Measurements from ENCODE around the gene MGAT3. TPM values are rescaled to one million over a fixed set of nuclear protein-coding genes. Genes with fewer than 3 reads are reported as not detected.

Gene MGAT3, protein sequence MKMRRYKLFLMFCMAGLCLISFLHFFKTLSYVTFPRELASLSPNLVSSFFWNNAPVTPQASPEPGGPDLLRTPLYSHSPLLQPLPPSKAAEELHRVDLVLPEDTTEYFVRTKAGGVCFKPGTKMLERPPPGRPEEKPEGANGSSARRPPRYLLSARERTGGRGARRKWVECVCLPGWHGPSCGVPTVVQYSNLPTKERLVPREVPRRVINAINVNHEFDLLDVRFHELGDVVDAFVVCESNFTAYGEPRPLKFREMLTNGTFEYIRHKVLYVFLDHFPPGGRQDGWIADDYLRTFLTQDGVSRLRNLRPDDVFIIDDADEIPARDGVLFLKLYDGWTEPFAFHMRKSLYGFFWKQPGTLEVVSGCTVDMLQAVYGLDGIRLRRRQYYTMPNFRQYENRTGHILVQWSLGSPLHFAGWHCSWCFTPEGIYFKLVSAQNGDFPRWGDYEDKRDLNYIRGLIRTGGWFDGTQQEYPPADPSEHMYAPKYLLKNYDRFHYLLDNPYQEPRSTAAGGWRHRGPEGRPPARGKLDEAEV
- total RNA-seq (2022; extraction: Qiagen RNA extraction), result 0.61 to 1.2 TPM (median 0.89 TPM) in 5 replicates

DNA sequence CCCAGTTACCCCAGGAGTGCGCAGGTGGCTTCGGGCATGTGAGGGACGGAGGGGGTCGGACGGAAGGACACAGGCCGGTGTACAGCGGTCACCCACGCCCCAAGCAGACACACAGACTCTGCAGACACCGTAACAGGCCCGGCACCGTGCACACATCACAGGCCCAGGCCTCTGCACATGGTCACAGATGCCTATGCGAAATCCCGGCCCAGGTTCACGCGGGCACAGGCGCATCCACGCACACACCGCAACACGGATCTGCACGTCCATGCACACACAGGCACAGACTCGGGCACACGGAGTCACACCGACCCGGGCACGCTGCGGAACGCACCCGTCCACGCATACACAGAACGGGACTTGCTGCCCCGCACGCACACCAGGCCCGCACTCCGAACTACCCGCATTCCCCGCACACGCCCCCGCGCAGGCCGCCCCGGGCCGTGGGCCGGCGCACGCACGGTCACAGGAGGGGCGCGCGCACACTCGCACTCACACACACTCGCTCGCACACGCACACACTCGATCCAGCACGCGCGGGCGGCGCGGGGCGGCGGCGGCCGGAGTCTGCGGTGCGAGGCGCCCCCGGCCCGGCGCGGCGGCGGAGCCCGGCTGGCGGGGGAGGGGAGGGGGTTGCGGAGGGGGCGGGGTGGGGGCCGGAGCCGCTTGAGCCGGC is at the start of gene MGAT3:
MGAT3 (plus strand) TSS at position 491 of the 676 bp plus-strand sequence. CDS start 30,336 bp downstream, outside the sequence.

DNA sequence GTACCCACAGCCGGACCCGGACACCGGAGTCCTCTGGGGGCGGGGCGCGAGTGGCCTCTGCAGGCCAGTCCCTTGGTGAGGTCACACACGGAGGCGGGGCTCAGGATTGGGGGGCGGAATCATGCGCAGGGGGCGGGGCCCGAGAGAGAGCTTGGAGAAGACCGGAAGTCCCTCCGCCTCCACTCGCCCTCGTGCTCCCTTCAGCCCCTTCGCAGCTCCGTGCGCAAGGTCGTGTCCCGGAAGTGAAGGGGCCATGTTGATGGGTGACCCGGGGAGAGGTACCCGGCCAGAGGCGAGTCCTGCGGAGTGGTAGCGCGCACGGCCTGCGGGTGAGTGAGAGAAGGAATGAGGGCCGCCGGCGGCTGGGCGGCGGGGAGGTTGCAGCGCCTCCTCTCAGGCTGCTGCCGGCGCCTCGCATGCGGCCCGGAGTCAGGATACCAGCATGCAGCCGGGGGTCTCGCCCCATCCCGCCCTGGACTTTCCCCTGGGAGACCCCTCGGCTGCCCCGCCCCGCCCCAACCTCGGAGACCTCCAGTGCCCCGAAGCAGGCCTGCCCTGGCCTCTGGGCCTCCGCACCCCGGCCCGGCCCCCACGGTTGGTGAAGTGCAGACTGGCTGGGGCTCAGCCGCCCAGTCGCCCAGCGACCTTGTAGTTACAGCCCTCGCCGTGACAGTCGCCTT is 45.4 kb downstream of the MGAT3 start, which contains the start of gene MIEF1:
MIEF1 (plus strand) TSS at position 182 of the 680 bp plus-strand sequence. CDS start 9,005 bp downstream, outside the sequence.

DNA sequence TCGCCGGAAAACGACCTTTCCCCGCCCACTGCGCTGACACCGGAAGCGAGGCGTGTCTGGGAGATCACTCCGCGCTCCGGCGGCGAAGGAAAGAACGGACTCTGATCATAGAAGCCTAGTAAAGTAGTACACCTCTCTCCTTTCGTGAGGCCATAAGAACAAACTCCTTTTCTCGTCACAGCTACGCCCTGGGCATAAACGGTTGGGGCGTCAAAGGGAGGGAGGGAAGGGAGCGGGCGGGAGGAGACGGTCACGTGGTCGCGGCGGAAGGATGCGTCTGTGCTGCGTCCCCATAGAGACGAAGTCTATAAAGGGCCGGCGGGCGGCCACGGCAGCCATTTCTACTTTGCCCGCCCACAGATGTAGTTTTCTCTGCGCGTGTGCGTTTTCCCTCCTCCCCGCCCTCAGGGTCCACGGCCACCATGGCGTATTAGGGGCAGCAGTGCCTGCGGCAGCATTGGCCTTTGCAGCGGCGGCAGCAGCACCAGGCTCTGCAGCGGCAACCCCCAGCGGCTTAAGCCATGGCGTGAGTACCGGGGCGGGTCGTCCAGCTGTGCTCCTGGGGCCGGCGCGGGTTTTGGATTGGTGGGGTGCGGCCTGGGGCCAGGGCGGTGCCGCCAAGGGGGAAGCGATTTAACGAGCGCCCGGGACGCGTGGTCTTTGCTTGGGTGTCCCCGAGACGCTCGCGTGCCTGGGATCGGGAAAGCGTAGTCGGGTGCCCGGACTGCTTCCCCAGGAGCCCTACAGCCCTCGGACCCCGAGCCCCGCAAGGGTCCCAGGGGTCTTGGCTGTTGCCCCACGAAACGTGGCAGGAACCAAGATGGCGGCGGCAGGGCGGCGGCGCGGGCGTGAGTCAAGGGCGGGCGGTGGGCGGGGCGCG is 63.7 kb downstream of the MGAT3 start, which contains the start of gene ATF4:
ATF4 (plus strand) TSS at position 337 of the 880 bp plus-strand sequence. CDS start 884 bp downstream, outside the sequence.

DNA sequence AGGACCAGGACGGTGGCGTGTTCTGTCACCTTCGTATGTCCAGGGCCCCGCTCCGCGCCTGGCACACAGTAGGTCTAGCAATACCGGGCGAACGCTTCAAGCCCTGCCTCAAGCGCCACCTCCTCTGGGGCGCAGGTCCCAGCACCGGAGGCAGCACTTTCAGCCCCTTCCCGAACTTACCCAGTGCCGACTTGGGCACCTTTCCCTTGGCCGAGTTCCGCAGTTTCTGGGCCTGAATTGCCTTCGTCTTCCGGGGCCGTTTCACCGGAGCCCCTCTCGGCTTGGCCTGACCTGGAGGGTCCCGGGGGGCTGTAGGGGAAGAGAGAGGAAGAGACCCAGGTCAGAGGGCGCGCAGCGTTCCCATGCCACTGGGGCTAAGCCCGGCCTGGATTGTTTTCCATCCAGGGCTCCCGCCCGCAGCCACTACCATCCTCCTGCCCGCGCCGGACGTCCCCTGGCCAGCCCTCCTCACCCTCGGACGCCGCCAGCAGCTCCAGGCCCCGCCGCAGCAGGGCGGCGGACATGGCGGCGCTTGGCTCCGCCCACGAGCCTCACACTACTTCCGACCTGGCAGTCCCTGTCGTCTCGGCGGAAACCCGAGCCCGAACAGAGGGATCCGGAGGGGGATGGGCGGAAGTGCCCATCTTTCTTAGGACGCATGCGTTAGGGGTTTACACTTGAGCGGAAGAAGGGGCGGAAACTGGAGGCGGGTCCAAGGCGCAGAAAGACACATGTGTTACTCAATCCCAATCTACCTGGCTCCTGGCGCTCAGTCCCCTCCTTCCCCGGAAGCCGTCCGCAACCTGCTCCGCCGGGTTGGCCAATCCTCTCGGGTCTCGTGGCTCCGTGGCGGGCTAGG is 75.6 kb downstream of the MGAT3 start, which contains the start of gene RPS19BP1:
RPS19BP1 (minus strand) TSS at position 534 of the 859 bp plus-strand sequence; CDS start at position 524, 10 bp downstream.

Other genes starting within 250 kb of the MGAT3 start
- gene PDGFB, start 212.0 kb upstream of the MGAT3 start, total RNA-seq (2022; extraction: Qiagen RNA extraction), result 2.9 to 3.9 TPM (median 3.5 TPM) in 5 replicates
- 1,528 to 2,414 TPM (median 1,562 TPM) in 5 replicates for gene RPL3, start 137.4 kb upstream of the MGAT3 start, total RNA-seq (2022; extraction: Qiagen RNA extraction)
- 9.4 to 11.9 TPM (median 10.2 TPM) in 5 replicates for gene SYNGR1, start 107.0 kb upstream of the MGAT3 start, total RNA-seq (2022; extraction: Qiagen RNA extraction)
- gene TAB1, start 57.2 kb upstream of the MGAT3 start, total RNA-seq (2022; extraction: Qiagen RNA extraction), result 7.4 to 11.3 TPM (median 10.3 TPM) in 5 replicates
- 21.6 to 30.6 TPM (median 28.1 TPM) in 5 replicates for gene MIEF1, start 45.3 kb downstream of the MGAT3 start, total RNA-seq (2022; extraction: Qiagen RNA extraction)
- 302 to 372 TPM (median 335 TPM) in 5 replicates for gene ATF4, start 63.5 kb downstream of the MGAT3 start, total RNA-seq (2022; extraction: Qiagen RNA extraction)
- 74.6 to 99.1 TPM (median 82.4 TPM) in 5 replicates for gene RPS19BP1, start 75.7 kb downstream of the MGAT3 start, total RNA-seq (2022; extraction: Qiagen RNA extraction)
- gene CACNA1I, start 113.7 kb downstream of the MGAT3 start, total RNA-seq (2022; extraction: Qiagen RNA extraction), result 0.06 to 0.13 TPM (median 0.11 TPM) in 5 replicates